Cardiac septum (tissue), 1 donor: Measurements from ENCODE around the gene RBM25. TPM values are rescaled to one million over a fixed set of nuclear protein-coding genes. Genes with fewer than 3 reads are reported as not detected.

ENCODE experiments used
- DNase-seq: peaks from one replicate; pipeline ENCODE4 v3.0.0-alpha.2; 2020; ENCODE audit warnings: low spot score
- intact Hi-C: fragments of 100-400 bp; cut with DNase I; formaldehyde crosslinking; loops from one replicate; pipeline ENCODE4 v1.14.0; 2022
- total RNA-seq: library from RNA; stranded (reverse); fragmentation: NEBNext Ultra II Directional; extraction: Animal tissue kit (Norgen Biotek cat#: 25700); gene quantifications from one replicate; pipeline ENCODE4 v1.2.1, GENCODE V29; 2021
- donor health status: DM: no; HTN: no; CAD: no.

Gene RBM25
- total RNA-seq, 1 donor from 2014 or later: 42.5 TPM

GRCh38 chr14:73097421-73097820 is 39.1 kb downstream of the RBM25 start:
- no peak for DNase-seq
- intact Hi-C loops: no loop called here

DNA sequence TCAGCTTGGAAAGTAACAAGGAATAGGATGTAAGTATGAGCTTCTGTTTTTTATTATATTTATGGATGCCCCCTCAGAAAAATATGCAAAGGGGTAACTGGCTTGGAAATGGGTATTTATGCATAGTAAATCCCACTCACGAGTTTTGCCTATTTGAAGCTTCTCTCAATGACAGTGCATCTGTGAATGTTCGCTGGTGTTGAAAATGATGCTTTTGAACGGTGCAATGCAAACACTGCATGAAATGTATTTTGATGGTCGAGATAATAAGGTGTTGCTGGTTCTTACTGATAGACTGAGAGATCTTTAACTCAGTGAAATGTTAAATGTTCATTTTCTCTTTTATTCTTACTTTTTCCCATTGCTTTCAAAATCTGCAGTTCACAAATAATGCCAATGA is 42.0 kb downstream of the RBM25 start:
- intact Hi-C loops: no loop called here
- no peak for DNase-seq

DNA sequence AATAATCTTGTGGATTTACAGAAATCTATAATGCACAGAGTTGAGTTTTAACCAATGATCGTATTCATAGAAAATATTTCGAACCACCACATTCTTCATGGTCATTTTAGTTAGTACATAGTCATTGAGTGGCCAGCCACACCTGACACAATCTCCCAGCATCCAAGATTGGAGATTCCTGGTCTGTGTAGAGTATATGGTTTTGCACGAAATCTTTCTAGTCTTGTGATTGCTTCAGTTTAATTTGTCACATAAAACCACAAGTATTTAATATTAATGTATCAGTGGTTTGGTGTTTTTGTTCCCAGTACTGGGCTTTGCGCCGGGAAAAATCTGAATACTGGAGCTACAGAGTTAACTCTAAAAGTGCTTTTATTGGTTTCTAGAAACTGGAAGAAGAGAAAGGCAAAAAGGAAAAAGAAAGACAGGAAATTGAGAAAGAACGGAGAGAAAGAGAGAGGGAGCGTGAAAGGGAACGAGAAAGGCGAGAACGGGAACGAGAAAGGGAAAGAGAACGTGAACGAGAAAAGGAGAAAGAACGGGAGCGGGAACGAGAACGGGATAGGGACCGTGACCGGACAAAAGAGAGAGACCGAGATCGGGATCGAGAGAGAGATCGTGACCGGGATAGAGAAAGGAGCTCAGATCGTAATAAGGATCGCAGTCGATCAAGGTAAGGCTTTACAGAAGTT is 44.6 kb downstream of the RBM25 start:
- DNase-seq: no peak
- intact Hi-C loops: no loop called here

DNA sequence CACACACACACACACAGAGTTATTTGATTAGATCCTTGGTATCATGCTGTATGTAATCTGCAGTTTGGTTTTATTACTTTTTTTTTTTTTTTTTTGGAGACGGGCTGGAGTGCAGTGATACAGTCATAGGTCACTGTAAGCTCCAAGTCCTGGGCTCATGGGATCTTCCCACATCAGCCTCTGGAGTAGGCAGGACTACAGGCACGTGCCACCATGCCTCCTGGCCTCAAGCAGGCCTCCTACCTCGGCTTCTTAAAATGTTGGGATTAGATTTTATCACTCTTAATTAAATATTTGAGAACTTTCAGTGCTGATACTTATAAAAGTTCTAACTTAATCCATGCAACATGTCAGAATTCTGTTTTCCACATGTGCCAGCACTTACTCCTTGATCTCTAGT is 46.7 kb downstream of the RBM25 start:
- intact Hi-C loops: no loop called here
- DNase-seq: no peak

- intact Hi-C loops: no loop called here
These were observed 47.4 kb downstream of the RBM25 start for GRCh38 chr14:73105727-73106126.

DNA sequence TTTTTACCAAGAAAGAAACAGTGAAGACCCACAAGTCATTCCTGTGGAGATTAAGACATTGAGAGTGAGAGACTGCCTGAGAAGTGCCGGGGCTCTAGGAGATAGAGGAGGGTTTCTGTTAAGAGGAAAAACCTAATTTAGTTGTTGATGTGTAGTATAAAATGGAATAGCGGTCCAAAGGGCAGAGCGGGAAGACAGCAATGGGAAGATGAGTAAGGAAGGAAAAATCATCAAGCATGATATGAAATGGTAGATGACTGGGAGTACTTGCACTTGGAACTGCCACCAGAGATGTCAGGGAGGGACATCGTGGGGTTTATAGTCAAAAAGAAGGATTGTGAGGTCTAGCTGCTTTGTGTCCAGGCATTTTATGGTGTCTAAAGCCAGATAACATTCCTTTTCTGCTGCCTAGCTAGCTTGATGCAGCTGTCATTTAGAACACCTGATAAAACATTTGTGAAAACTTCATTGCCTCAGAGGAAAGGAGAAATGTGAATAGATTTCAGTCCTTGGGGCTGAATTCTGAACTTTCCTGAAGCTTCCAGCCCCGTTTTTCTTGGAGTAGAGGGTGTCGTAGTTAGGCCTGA is 57.8 kb downstream of the RBM25 start:
- no peak for DNase-seq
- intact Hi-C loops: no loop called here

More at GRCh38 chr14:73105727-73106126, 47.4 kb downstream of the RBM25 start:
- DNase-seq: no peak

GRCh38 chr14:73124180-73124894 is 66.0 kb downstream of the RBM25 start:
- DNase-seq: no peak
- intact Hi-C loops: no loop called here

DNA sequence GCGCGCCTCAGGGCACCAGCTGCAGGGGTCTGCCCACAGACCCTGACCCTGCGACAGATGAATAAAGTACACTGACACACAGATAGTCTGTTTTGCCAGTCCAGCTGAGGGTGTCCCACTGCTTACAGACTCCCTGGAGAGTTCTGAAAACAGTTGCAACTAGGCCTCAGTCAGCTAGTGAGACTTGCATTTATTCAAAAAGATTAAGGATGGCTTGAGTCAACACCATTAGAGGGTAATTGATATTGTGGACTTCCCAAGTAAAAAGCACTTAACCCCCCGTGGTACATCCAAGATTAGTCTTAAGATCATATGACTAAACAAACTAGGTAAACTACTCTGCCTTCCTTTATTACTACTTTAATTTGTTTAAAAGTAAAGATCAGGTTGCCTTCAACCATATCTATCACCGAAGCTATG is 66.8 kb downstream of the RBM25 start:
- intact Hi-C loops: no loop called here
- no peak for DNase-seq

GRCh38 chr14:73125746-73126145 is 67.4 kb downstream of the RBM25 start:
- intact Hi-C loops: no loop called here
- DNase-seq: no peak

- intact Hi-C loops: no loop called here
- DNase-seq: no peak
These were observed 75.5 kb downstream of the RBM25 start for GRCh38 chr14:73133795-73134194.

GRCh38 chr14:73136085-73136386 is 77.7 kb downstream of the RBM25 start:
- intact Hi-C loops: loop anchor here (5.0 kb wide), 1 partner anchor 109 kb away; the partner anchor contains the start of gene ZFYVE1
- DNase-seq: no peak

GRCh38 chr14:73136387-73137225 is 78.3 kb downstream of the RBM25 start, which contains the start of gene PSEN1:
TSS of gene PSEN1 (plus strand) at chr14:73136507. CDS start at chr14:73148020, 11,513 bp downstream.
- peak; percentile 99 for DNase-seq
- intact Hi-C loops: loop anchor here (5.0 kb wide), 1 partner anchor 109 kb away; the partner anchor contains the start of gene ZFYVE1

- intact Hi-C loops: no loop called here
These were observed 82.5 kb downstream of the RBM25 start for GRCh38 chr14:73140811-73141323.

GRCh38 chr14:73142216-73142615 is 83.9 kb downstream of the RBM25 start:
- no peak for DNase-seq
- intact Hi-C loops: no loop called here

More at GRCh38 chr14:73140811-73141323, 82.5 kb downstream of the RBM25 start:
- DNase-seq: no peak

GRCh38 chr14:73143003-73143402 is 84.7 kb downstream of the RBM25 start:
- DNase-seq: no peak
- intact Hi-C loops: no loop called here

DNA sequence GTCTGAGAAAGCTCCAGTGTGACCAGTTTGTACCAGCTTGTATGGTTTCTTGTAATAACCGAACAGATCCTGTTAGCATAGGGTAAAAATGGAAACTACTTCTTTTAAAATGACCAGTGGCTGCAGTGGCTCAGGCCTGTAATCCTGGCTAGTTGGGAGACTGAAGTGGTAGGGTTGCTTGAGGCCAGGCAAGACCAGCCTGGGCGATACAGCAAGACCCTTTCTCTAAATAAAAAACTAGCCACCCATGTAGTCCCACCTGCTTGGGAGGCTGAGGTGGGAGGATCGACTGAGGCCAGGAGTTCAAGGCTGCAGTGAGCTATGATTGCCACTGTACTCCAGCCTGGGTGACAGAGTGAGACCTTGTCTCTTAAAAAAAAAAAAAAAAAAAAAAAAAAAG is 85.3 kb downstream of the RBM25 start:
- no peak for DNase-seq

DNA sequence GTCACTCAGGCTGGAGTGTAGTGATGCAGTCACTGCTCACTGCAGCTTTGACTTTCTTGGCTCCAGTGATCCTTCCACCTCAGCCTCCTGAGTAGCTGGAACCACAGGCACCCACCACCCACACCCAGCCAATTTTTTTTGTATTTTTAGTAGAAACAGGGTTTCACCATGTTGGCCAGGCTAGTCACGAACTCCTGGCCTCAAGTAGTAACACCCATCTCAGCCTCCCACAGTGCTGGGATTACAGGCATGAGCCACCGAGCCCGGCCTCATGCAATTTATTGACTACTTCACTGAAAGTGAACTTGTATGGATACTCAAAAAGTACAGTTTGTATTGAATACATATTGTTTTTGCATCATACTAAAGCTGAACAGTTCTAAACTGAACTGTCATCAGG is 87.0 kb downstream of the RBM25 start:
- intact Hi-C loops: no loop called here
- DNase-seq: no peak

More for the DNA sequence above, 85.3 kb downstream of the RBM25 start:
- intact Hi-C loops: no loop called here

GRCh38 chr14:73146111-73146510 is 87.8 kb downstream of the RBM25 start:
- DNase-seq: no peak
- intact Hi-C loops: no loop called here

- intact Hi-C loops: no loop called here
- DNase-seq: no peak
These were observed 91.4 kb downstream of the RBM25 start for GRCh38 chr14:73149753-73150152.

DNA sequence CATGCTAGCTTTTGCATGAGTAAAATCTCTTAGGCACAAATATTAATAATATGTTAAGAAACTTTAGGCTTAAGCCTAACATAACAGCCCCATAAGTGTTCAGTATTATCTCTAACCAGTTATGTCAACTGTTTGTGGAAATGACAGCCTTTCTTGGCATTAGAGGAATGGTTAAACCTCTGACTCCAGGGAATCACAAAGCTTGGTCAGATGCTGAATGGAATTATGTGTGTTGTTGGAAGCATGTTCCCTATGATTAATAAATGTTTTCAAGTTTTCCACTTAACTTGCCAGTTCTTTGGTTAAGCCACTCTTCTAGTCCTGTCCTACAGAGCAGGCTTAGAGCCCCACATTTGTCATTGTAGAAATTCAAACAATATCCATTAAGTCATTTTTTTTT is 94.9 kb downstream of the RBM25 start:
- intact Hi-C loops: no loop called here

More for the DNA sequence above, 94.9 kb downstream of the RBM25 start:
- no peak for DNase-seq
